ENCODE measurements around the gene FCHSD2.

The FCHSD2 gene

DNA sequence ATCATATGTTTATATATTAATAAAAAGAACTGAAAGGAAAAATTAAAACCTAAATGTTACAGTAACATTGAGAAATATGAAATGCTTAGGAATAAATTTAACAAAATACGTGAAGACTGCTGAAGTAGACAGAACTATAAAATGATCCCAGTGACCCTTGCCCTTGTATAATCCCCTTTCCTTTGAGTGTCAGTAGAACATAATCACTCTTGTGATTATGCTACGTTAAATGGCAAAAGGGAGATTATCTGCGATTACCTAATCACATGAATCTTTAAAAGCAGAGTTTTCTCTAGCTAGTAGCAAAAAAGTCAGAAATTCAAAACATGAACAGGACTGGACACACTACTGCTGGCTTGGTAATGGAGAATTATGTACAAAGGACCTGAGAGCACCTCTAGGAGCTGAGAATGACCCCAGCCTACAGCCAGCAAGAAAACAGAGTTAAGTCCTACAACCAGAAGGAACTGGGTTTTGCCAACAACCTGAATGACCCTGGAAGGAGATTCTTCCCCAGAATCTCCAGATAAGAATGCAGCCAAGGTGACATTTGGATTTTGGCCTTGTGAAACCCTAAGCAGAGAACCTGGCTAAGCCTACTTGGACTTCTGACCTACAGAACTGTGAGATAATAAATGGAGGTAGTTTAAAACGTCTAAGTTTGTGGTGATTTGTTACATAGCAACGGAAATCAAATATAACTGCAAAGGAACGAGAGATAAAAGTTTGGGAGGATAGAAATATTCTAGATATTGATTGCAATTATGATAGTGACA, 170.7 kb downstream of the FCHSD2 start:
- no peak for DNase-seq (ENCODE audit: low spot score)

DNA sequence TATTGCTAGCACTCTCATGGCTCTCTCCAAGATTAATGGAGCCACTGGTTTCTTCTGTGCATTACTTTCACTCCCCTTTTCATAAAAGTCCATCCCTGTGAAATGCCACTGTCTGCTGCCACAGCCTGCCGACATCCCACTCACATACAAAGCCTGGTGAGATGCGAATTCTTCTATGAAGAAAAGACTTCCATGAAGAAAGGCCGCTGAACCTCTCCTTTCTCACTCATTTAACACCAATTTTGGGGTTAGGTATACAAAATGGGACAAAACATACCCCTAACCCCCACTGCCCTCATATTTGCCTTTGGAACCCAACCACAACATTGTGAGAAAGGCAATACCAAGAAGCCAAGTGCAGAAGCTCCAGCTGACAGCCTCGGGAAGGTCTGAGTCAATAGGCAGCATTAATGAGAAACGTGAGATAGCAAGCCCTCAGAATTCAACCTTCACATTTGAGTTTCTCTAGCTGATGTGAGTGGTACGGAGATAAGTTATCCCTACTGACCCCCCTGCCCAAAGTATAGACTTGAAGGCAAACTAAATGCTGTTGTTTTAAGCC, 171.5 kb downstream of the FCHSD2 start:
- no peak for DNase-seq (ENCODE audit: low spot score)

DNA sequence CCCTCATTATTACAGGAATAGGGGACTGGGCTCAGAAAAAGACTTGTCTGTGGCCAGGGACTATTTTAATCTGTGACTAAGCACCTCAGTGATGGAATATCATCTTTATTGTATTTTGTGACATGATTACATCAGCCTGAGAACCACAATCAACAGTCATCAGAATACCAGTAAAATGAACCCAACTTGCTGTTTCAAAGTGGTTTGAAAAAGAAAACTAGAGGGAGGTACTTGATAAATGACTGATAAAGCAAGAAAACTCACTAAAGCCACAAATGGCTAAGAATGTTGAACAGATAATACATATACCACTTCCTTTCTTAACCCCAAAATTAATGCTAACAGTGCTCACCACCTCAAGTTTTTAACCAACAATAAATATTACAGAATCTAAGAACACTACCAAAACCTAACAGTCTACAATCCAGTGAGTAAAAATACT, 172.2 kb downstream of the FCHSD2 start:
- no peak for DNase-seq (ENCODE audit: low spot score)

DNA sequence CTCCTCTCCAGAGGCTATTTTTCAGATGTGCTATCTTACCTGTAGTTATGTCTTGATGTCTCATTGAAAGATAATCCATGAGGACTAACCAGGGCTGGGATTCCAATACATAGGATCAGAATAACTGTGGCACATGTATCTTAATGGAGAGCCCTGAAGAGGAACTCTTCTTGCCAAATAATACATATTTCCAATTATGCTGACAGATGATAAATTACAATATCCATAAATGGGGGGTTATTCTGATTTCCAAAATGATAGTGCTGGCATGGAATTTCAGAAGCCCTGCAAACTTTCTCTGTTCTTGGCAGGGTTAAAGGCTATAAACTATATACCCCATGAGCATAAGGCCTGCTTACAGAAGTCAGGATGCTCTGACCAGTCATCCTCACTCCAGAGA, 173.7 kb downstream of the FCHSD2 start:
- no peak for DNase-seq (ENCODE audit: low spot score)

DNA sequence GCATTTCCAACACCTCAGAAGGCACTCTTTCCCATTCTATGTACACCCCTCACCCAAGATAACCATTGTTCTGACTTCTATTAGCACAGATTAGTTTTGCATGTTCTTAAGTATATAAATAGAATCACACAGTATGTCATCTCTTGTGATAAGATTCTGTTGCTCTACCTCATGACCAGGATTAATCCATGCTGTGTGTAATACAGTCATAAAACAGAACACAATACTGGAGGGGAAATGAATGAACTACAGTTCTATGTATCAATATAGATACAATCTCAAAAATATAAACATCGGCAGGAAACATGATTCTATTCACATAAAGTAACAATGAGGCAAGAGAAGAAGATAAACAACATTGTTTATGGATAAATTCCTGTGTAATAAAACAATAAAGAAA, 176.4 kb downstream of the FCHSD2 start:
- no peak for DNase-seq (ENCODE audit: low spot score)

DNA sequence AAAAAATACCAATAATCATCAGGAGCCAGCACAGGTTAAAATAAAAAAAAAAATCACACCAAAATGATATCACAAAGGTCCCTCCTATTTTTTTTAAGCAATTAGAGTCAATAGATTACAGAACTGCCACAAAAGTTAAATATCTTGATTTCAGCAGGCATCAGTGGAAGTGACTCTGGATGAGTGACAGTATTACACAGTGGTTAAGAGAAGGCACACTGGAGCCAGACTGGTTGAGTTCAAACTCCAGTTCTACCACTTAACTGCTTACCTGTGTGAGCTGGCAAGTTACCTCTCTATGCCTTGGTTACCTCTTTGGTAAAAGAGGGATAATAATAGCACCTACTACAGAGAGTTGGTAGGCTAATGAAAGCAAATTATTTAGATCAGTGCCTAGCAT, 179.4 kb downstream of the FCHSD2 start:
- no peak for DNase-seq (ENCODE audit: low spot score)

DNA sequence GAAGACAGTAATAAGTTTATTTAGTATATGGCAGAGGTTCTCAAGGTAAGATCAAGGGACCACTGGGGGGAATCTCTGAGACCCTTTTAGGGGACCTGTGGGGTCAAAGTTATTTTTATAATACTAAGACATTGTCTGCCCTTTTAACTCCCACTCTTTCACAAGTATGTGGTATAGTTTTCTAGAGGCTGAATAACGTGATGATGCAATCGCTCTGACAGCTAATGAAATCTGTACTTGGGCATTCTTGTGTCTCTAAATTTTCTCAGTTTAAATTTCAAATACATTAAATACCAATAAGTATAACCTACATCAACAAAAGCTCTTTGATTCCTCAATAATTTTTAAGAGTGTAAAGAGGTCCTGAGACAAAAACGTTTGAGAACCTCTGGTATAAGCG, 180.0 kb downstream of the FCHSD2 start:
- no peak for DNase-seq (ENCODE audit: low spot score)

DNA sequence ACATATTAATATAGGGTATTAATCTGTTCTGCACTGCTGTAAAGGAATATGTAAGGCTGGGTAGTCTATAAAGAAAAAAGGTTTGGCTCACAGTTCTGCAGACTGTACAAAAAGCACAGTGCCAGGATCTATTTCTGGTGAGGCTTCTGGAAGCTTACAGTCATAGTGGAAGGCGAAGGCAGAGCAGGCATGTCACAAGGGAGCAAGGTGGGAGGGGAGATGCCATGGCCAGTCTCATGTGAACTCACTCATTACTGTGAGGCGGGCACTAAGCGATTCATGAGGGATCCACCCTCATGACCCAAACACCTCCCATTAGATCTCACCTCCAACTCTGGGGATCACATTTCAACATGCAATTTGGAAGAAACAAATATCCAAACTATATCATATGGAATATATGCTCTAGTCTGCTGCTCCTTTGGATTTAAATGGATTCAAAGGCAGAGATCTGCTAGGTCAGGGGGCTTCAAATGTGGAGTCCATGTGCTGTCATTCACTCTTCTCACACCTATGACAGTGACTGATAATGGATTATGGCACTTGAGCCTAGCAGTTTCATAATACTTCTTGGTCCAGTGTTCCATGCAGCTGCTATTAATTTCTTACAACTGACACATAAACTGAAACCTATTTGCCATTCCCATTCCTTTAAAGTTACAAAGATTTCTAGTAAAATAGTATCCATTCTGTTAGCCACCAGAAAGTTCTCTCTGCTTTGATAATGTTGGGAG, 182.0 kb downstream of the FCHSD2 start:
- DNase-seq (ENCODE audit: low spot score) = no peak

DNA sequence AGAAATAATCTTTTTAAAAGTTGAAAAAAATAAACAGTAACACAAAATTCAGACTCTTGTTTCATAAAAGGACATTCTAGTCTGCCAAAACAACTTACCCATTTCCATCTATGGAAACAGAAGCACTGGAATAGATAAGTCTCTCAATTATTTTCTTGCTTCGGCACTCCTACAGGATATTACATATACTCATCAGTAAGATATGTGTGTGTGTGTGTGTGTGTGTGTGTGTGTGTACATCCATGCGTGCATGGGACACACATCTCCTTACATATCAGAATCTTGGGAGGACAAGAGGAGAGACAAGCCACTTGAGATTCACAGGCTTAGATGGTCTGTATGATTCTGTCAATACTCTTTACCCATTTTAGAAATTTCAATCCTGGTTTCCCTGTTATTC, 183.3 kb downstream of the FCHSD2 start:
- DNase-seq (ENCODE audit: low spot score) = no peak

DNA sequence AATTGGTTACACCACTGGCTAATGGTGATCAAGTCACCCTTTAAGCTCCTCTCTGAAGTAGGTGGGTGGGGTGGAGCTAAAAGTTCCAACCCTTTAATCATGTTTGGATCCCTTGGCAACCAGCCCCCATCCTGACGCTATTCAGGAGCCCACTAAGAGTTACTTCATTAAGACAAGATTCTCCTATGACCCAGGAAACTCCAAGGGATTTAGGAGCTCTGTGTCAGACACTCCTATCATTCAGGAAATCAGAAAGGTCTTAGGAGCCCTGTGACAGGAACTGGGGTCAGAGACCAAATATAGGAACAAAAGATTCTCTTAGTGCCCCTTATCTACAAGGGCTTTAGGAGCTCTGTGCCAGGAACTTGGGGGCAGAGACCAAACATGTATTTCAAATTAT, 186.7 kb downstream of the FCHSD2 start:
- DNase-seq (ENCODE audit: low spot score) = no peak

DNA sequence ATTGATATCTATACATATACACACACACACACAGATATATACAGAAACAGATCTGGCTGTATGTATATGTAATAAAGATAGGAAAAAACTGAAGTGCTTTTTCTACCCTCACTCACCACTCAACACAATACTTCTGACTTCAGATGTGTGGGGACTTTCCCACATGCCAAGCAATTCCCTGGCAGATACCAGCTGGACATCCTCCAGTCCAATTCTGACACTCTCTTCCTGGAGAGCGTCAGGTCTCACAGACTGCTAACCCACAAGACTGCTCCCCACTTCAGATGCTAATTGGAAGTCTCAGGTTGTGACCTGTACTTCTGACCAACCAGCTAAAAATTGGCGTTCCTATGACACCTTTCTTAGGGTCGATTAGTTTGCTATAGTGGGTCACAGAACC, 187.3 kb downstream of the FCHSD2 start:
- no peak for DNase-seq (ENCODE audit: low spot score)

DNA sequence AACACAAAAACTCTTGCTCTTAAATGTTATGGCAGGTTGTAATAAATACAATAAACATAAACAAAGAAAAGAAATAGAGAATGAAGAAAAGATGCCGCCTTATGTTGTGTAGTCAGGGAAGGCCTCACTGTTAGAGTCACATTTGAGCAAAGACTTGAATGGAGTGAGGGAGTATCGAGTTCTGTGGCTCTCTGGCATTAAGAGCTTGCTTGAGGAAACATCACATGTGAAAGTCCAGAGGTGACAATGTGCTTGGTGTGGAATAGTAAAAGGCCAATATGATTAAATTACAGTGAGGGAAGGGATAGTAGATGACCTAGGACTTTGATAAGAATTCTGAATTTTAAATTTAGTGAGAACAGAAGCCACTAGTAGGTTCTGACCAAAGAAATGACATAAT, 188.5 kb downstream of the FCHSD2 start:
- DNase-seq (ENCODE audit: low spot score) = no peak

DNA sequence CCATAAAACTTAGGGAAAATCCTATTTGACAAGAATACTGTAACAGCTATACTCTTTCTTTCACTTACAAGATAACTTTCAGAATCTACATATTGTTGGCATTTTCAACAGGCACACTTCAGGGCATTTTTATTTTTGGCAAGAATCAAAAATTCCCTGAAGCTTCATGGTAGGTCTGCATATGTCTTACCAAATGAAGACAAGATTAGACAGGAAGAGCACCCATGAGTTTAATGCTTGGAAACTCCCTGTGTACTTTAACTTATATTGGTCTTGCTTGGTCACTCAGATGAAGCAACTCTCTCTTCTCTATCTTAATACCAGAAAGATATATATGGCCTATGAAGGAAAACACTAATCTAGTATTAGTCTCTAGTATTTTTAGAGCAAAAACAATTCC, 190.2 kb downstream of the FCHSD2 start:
- no peak for DNase-seq (ENCODE audit: low spot score)

DNA sequence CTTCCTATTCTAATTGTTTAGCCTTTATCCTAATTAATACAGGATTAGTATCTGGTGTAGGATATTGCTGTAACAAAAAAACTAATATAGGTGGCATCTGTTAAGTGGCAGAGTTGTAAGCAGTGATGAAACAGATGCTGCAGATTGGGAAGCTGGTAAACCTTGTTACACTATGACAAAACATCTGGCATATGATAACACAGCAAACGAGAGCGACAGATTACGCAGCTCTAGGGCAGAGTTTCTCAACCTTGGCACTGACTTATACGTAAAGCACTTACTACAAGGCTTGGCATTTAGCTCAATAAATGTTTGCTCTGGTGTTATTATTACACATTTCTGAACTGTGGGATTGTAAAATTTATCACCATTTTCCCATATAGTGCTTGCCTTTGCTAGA, 190.9 kb downstream of the FCHSD2 start:
- DNase-seq (ENCODE audit: low spot score) = no peak

DNA sequence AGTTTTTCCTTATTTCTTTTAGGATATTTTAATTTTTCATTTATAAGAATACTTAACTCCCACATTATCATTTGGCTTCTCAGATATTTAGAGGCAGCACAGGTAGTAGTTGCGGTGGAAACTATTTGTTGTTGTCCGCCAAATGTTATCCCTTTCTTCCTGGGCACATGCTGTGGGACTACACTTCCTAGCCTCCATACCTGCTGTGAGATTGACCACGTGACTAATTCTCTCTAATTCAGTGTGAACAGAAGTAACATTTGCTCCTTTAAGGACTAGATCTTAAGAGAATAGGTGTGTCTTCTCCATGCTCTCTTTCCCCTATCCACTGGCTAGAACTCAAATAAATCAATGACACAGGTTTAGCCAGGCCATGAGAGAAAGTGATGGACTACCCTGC, 191.4 kb downstream of the FCHSD2 start:
- DNase-seq (ENCODE audit: low spot score) = no peak

DNA sequence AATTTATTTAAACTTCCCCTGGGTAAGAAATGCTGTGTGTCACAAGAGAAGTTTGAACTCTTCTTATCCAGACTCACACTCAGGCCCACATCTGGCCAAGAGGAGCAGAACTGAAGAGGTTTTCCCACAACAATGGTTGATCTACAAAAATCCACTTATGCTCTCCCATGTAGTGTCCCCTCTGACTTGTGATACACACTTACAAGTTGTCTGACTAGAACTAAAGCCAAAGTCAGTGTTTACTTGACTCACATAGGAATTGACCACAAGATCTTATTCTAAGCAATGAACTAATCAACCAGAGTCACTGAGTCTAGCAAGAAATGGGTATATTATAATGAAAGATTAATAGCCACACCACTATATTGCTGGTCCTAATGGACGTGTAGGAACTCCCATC, 194.9 kb downstream of the FCHSD2 start:
- no peak for DNase-seq (ENCODE audit: low spot score)

DNA sequence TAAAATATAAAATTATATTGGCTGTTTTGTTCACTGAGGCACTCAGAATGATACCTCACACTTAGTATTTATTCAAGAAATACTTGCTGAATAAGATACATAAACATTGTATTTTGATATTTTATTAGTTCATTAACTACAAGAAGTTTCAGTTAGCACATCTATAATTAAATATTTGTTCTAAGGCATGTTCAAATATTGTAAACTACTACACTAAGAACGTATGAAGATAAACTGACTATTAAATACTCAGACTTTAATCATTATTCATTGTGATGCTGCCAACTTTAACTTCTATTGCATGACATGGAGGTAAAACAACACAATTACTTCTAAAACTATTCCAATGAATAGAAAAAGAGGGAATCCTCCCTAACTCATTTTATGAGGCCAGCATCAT, 198.5 kb downstream of the FCHSD2 start:
- no peak for DNase-seq (ENCODE audit: low spot score)

DNA sequence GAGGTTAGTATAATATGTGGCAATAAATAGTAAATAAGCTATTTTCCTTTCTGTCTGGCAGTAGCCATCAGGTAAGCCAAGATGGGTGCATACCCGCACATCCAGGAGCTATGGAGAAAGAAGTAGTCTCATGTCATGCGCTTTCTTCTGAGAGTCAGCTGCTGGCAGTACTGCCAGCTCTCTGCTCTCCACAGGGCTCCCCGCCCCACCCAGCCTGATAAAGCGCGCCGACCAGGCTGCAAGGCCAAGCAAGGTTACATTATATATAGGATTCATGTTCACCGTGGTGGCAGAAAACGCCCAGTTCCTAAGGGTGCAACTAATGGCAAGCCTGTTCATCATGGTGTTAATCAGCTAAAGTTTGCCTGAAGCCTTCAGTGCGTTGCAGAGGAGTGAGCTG, 201.7 kb downstream of the FCHSD2 start:
- no peak for DNase-seq (ENCODE audit: low spot score)

DNA sequence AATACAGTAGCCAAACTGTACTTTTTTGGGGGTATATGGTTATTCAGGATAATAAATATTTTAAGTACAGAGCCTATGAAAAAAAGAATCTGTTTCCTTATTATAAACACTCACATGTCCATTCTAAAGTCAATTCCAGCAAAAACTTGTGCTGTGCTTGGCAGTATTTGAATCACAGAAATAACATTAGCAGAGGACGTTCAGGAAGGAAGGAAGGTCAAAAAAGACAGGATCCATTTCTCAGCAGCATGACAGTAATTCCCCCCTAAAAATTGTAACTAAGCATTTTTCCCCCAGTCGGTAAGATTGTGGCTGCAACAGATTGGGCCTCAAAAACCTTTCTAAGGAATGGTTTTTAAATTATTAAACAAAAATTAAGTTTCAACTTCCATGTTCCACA, 203.1 kb downstream of the FCHSD2 start:
- no peak for DNase-seq (ENCODE audit: low spot score)

DNA sequence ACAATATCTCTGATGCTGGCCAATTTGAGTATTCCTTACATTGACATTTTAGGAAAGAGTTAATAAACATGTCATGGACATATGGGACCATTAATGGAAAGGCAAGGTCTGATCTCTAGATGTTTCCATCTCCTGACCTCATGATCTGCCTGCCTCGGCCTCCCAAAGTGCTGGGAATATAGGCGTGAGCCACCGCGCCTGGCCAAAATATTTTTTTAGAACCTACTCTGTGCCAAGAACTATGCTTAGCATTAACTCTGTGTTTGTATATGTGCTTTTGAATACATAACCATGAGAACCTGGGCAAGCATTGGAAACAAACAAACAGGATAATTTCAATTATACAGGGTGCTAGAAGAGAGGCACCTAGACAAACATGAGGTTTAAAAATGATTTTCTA, 204.7 kb downstream of the FCHSD2 start:
- DNase-seq (ENCODE audit: low spot score) = no peak

DNA sequence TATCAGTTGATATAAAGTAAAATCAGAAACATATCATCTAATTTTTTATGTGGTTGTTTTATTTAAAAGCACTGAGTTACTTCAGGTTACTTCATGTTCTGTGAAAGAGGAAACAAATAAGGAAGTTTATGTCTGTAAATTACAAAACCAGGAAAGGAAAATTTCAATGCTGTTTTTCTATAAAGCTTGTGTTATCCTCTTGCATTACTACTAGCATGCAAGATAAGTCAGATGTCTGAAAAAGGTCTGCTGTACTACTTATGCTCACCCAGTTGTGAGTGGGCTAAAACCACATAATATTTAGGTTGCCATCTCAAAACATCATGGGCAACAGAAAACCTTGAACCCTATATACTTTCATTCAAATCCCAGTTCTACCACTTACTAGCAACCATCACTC, 206.4 kb downstream of the FCHSD2 start:
- no peak for DNase-seq (ENCODE audit: low spot score)

DNA sequence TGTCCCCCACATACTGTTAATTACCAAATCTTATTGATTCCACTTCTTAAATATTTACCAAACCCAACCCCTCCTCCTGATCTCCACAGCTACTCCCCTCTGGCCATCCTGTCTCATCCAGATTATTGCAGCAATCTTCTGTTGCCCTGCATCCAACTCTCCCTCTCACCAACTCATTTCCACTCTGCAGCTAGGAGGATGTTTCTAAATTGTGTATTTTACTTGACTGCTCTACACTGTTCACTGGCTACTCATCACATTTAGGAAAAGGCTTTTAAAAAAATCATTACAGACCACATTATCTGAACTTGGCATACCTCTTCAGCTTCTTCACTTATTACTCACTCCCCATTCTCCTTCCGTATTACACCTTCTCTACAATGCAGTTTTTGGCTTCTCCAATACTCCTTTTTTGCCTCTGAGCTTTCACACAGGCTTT, 210.0 kb downstream of the FCHSD2 start:
- no peak for DNase-seq (ENCODE audit: low spot score)

DNA sequence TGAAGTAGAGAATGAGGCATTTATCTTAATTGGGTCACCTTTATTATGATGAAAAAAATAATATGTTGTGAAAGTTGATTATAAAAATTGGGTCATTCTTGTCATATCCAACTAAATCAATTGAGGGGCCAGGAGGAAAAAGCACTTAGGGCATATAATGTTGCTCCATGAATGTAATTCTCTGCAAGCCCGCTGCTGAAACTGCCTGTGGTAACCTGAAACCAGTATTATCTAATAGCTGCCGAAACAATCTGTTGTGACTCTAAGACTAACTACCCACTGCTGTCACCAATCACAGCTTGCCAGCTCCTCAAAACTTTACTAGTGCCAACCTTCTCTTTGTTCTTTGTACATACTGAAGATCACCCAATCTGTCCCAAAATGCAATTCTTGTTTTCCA, 212.1 kb downstream of the FCHSD2 start:
- DNase-seq (ENCODE audit: low spot score) = peak; percentile 69
